ENCODE results near the gene AGER. TPM values are rescaled to one million over a fixed set of nuclear protein-coding genes. Genes with fewer than 3 reads are reported as not detected.

AGER gene
- total and polyA plus RNA-seq, 9 of the 15 experiments (the other 6 are each of a cell fraction or from before 2014, with no cell fraction given) = 1.2 to 11.5 (median 4.1) TPM

GRCh38 chr6:32166411-32167061 lies 17.5 kb downstream of the AGER start:
- Histone ChIP-seq H3K4me3 (no peak overlapping the region), H3K27me3 (ENCODE audit: control insufficient read depth in 2 of 2, insufficient read depth in 2 of 2, low read length in 2 of 2) (no peaks in the 10 kb centered on the region), H3K79me2 (ENCODE audit: control insufficient read depth, insufficient read depth, low read length) (peaks cover 3% of the 10 kb centered on the region; the same call in 1 of the 3 replicates), H3K4me1 (replicated peaks in 1 of 2; ENCODE audit: control insufficient read depth in 2 of 2, insufficient read depth in 2 of 2, low read length in 2 of 2) (peaks cover 44 to 51% of the 10 kb centered on the region in 2 experiments), H3K9me3 (replicated peaks; ENCODE audit: control insufficient read depth, insufficient read depth, low read depth, low read length) (no peaks in the 10 kb centered on the region), H2AFZ (ENCODE audit: low read depth, low read length) (no peak overlapping the region), H3K27ac (ENCODE audit: extremely low read depth, low read depth, low read length) (0 out of 3 replicates have a peak overlapping the region, but pooled peaks have one; percentile 10), H3K36me3 (ENCODE audit: control insufficient read depth, insufficient read depth, low read length) (peaks cover 80% of the 10 kb centered on the region), H3K9ac (ENCODE audit: insufficient read depth in 1 of 2, low read depth in 2 of 2, low read length in 2 of 2) (peak overlapping the region in 1 of 2 experiments; percentile 88; a peak in 2 of 4 replicates), H4K20me1 (replicated peaks; ENCODE audit: control insufficient read depth, insufficient read depth, low read length) (no peaks in the 10 kb centered on the region), H3K9me1 (ENCODE audit: control insufficient read depth, insufficient read depth, low read length) (no peaks in the 10 kb centered on the region), H3K4me2 (ENCODE audit: insufficient read depth, low read length) (no peak overlapping the region)
- FAIRE-seq (no peak), DNase-seq (ENCODE audit: extremely low read depth in 1 of 4, low spot score in 3 of 4) (peak; percentile 69 to 77 (median 70)), ATAC-seq (peak; percentile 62)
- intact Hi-C loops (cut with micrococcal nuclease) (loop anchor here (5.0 kb wide), 1 partner anchor 49 kb away; no protein-coding TSS in a partner anchor), in situ Hi-C loops (cut with MboI) (no loop called here)
- ChIA-PET CTCF (ENCODE audit: low intra/inter-chr PET ratio) (no interaction called here), POLR2A (interaction anchor here (0.6 to 4.6 kb wide), 3 partner anchors 11 to 37 kb away, joined by 3 to 30 read pairs (median 4); partner anchors contain the start of genes AGPAT1 and RNF5)
- no TSS peak for BruUV-seq (replicated peaks)
- 92% methylated on average over 24 of the region's 30 CpGs for WGBS (ENCODE audit: insufficient coverage, low coverage, missing lambda C conversion rate)
- TF ChIP-seq RBBP5 (IDR thresholded peaks at IDR 0.05; ENCODE audit: borderline replicate concordance, insufficient read depth, low read length, poor library complexity, severe bottlenecking) = peak; percentile 8
- TF ChIP-seq CTCF (IDR thresholded peaks at IDR 0.05 in 2 of 3, conservative IDR thresholded peaks at IDR 0.05 in 1 of 3; ENCODE audit: insufficient read depth in 2 of 3, low read depth in 1 of 3, low read length in 3 of 3) = peak; percentile 40 to 59 (median 58)
- no peak for TF ChIP-seq HSF4 (CRISPR knock-in tag; IDR thresholded peaks at IDR 0.05; ENCODE audit: borderline replicate concordance)
- no peak for TF ChIP-seq CBFA2T3 (IDR thresholded peaks at IDR 0.05)
- no peak for TF ChIP-seq CREM (IDR thresholded peaks at IDR 0.05; ENCODE audit: low read depth)
- TF ChIP-seq KDM5B (IDR thresholded peaks at IDR 0.05; ENCODE audit: insufficient replicate concordance, low read depth, low read length) = no peak
- peak; percentile 18 for TF ChIP-seq RBM22 (IDR thresholded peaks at IDR 0.05; ENCODE audit: low read depth, low read length, poor library complexity, severe bottlenecking)
- TF ChIP-seq HMGXB4 (CRISPR knock-in tag; IDR thresholded peaks at IDR 0.05) = no peak
- TF ChIP-seq ZSCAN29 (IDR thresholded peaks at IDR 0.05) = no peak
- 0 out of 2 replicates have a peak, but pooled peaks have one; percentile 9 for TF ChIP-seq RUNX1 (IDR thresholded peaks at IDR 0.05; ENCODE audit: low read depth)
- TF ChIP-seq PML (IDR thresholded peaks at IDR 0.05; ENCODE audit: low read length) = 0 out of 2 replicates have a peak, but pooled peaks have one; percentile 8
- peak; percentile 56 for TF ChIP-seq ATF3 (IDR thresholded peaks at IDR 0.05)
- no peak for TF ChIP-seq ATF3 (CRISPR knock-in tag; conservative IDR thresholded peaks at IDR 0.05)
- TF ChIP-seq POLR2G (IDR thresholded peaks at IDR 0.05; ENCODE audit: low read depth, low read length) = peak; percentile 69
- TF ChIP-seq ZNF23 (CRISPR knock-in tag; IDR thresholded peaks at IDR 0.05) = no peak
- peak; percentile 26; the same call in 1 of the 2 replicates for TF ChIP-seq EGR1 (conservative IDR thresholded peaks at IDR 0.05)
